AG10803 (cell line): ENCODE results near the gene TMEM140.

Experiments
- DNase-seq: peaks from one replicate; pipeline ENCODE4 v3.0.0; 2010; ENCODE audit warnings: low read depth
- H3K4me3 ChIP-seq: 2 replicates; pipeline ENCODE4 v1.5.1; 2011; ENCODE audit warnings: mild to moderate bottlenecking, low read length, control low read depth
- CTCF ChIP-seq: conservative IDR thresholded peaks from 2 replicates; pipeline ENCODE4 v1.5.1; 2011; ENCODE audit warnings: mild to moderate bottlenecking, low read length, control low read depth, inconsistent platforms

Gene TMEM140

GRCh38 chr7:135181929-135182678, 34.2 kb downstream of the TMEM140 start:
- no peak overlapping the region for H3K4me3 ChIP-seq
- DNase-seq = no peak
- TF ChIP-seq CTCF = no peak

- H3K4me3 ChIP-seq = no peak overlapping the region
- no peak for TF ChIP-seq CTCF
Measured at GRCh38 chr7:135183478-135183877, 35.6 kb downstream of the TMEM140 start.

GRCh38 chr7:135184254-135184841, 36.5 kb downstream of the TMEM140 start:
- no peak for TF ChIP-seq CTCF
- DNase-seq = no peak
- H3K4me3 ChIP-seq = no peak overlapping the region

More at GRCh38 chr7:135183478-135183877, 35.6 kb downstream of the TMEM140 start:
- DNase-seq = no peak

- no peak for DNase-seq
- no peak overlapping the region for H3K4me3 ChIP-seq
- TF ChIP-seq CTCF = no peak
Measured at GRCh38 chr7:135185471-135186260, 37.8 kb downstream of the TMEM140 start.

- no peak overlapping the region for H3K4me3 ChIP-seq
- no peak for DNase-seq
- no peak for TF ChIP-seq CTCF
Measured at GRCh38 chr7:135186261-135186540, 38.3 kb downstream of the TMEM140 start.

- H3K4me3 ChIP-seq = no peak overlapping the region
- TF ChIP-seq CTCF = no peak
- no peak for DNase-seq
Measured at GRCh38 chr7:135186841-135187253, 39.0 kb downstream of the TMEM140 start.
